A673 (cell line): Measurements from ENCODE around the gene CBLN1. TPM values are rescaled to one million over a fixed set of nuclear protein-coding genes. Genes with fewer than 3 reads are reported as not detected.

ENCODE experiments used
- BruUV-seq: library from RNA; stranded (reverse); fragments of 400-500 nt; replicated peaks from 2 replicates; lab custom pipeline; 2021; lab: Mats Ljungman, UMichigan
- CTCF ChIA-PET: fragments of 300-600 bp; sonication (Branson Sonifier 250); formaldehyde crosslinking; loops from one replicate; lab custom pipeline; 2022; ENCODE audit warnings: antibody characterized with exemption; lab: Charles Lee
- POLR2A ChIA-PET: fragments of 300-600 bp; sonication (Branson Sonifier 250); formaldehyde crosslinking; loops from one replicate; lab custom pipeline; 2022; ENCODE audit warnings: antibody characterized with exemption; ENCODE audit not compliant: low non-redundant PET; lab: Charles Lee
- DNase-seq: peaks from one replicate; pipeline ENCODE4 v3.0.0-alpha.2; 2015; ENCODE audit warnings: low spot score
- H3K27ac ChIP-seq: fragments of 200-600 bp; sonication (generic); 2 replicates; pipeline ENCODE4 v1.5.1; 2016; ENCODE audit warnings: mixed run types, low read depth, mild to moderate bottlenecking, mixed read lengths, antibody characterized with exemption, low read length; ENCODE audit not compliant: poor library complexity, severe bottlenecking
- H3K27me3 ChIP-seq: fragments of 200-600 bp; sonication (generic); replicated peaks from 2 replicates; pipeline ENCODE4 v1.6.1; 2017; ENCODE audit warnings: mixed run types, low read depth, mild to moderate bottlenecking, mixed read lengths, antibody characterized with exemption, low read length; ENCODE audit not compliant: insufficient read depth, poor library complexity
- H3K36me3 ChIP-seq: fragments of 200-600 bp; sonication (generic); 2 replicates; pipeline ENCODE4 v1.6.1; 2016; ENCODE audit warnings: mixed run types, mild to moderate bottlenecking, mixed read lengths, antibody characterized with exemption, low read length; ENCODE audit not compliant: insufficient read depth, poor library complexity, severe bottlenecking
- H3K4me1 ChIP-seq: fragments of 200-600 bp; sonication (generic); 2 replicates; pipeline ENCODE4 v1.6.1; 2017; ENCODE audit warnings: mixed run types, mild to moderate bottlenecking, mixed read lengths, antibody characterized with exemption, low read length; ENCODE audit not compliant: insufficient read depth, poor library complexity, severe bottlenecking
- H3K4me3 ChIP-seq: fragments of 200-600 bp; sonication (generic); 2 replicates; pipeline ENCODE4 v1.5.1; 2016; ENCODE audit warnings: low read depth, mixed run types, mild to moderate bottlenecking, mixed read lengths, low read length; ENCODE audit not compliant: poor library complexity, severe bottlenecking
- H3K9me3 ChIP-seq: fragments of 200-600 bp; sonication (generic); 2 replicates; pipeline ENCODE4 v1.6.1; 2016; ENCODE audit warnings: mixed run types, low read depth, mild to moderate bottlenecking, mixed read lengths, antibody characterized with exemption, low read length; ENCODE audit not compliant: poor library complexity, severe bottlenecking
- EZH2 ChIP-seq: fragments of 200-600 bp; sonication (generic); IDR thresholded peaks from 2 replicates; pipeline ENCODE4 v1.6.1; 2017; ENCODE audit warnings: borderline replicate concordance, low read depth, mild to moderate bottlenecking, mixed read lengths, antibody characterized with exemption, low read length; ENCODE audit not compliant: poor library complexity, severe bottlenecking
- intact Hi-C: fragments of 100-400 bp; cut with micrococcal nuclease; formaldehyde crosslinking; loops from one replicate; pipeline ENCODE4 v1.10.0; 2022; ENCODE audit not compliant: unreplicated experiment
- total RNA-seq: library from RNA; stranded (reverse); gene quantifications from 2 replicates; pipeline ENCODE4 v1.2.3, GENCODE V29; 2021
- TF ChIP-seq, protein P1 (sequence below): fragments of 300-800, 200-600 bp; sonication (generic); conservative IDR thresholded peaks from 2 replicates; pipeline ENCODE4 v1.5.1; 2017; ENCODE audit warnings: low read depth, mild to moderate bottlenecking, antibody characterized with exemption, low read length, moderate library complexity, mixed read lengths

The CBLN1 gene
- total RNA-seq, 1 experiment from 2014 or later: not detected

DNA sequence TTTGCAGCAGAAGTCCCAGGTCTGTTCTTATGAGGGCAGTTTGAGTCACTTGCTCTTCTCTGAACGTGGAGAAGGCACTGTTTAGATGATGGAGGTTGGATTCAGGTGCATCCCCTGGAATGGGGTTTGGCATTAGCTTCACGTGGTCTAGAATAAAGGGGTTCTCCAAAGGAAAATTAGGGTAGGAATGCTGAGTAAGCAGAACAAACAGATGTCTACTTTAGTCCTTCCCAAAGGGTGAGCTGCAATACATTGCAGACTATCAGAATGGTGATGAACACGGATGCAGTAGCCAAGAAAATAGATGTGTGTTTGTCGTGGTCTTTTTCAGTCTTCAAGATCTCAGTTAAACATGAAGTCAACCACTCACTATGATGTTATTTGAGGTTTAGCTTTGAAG is 3.3 kb upstream of the CBLN1 start:
- H3K27me3 ChIP-seq: peaks cover 87% of the 10 kb centered on the region
- intact Hi-C loops: no loop called here
- no peak overlapping the region for H3K27ac ChIP-seq
- no peak overlapping the region for H3K4me3 ChIP-seq
- BruUV-seq: no TSS peak
- ChIA-PET POLR2A (no interaction called here), CTCF (no interaction called here)
- DNase-seq: no peak
- no peaks in the 10 kb centered on the region for H3K36me3 ChIP-seq
- TF ChIP-seq EZH2: no peak
- TF ChIP-seq, protein P1, sequence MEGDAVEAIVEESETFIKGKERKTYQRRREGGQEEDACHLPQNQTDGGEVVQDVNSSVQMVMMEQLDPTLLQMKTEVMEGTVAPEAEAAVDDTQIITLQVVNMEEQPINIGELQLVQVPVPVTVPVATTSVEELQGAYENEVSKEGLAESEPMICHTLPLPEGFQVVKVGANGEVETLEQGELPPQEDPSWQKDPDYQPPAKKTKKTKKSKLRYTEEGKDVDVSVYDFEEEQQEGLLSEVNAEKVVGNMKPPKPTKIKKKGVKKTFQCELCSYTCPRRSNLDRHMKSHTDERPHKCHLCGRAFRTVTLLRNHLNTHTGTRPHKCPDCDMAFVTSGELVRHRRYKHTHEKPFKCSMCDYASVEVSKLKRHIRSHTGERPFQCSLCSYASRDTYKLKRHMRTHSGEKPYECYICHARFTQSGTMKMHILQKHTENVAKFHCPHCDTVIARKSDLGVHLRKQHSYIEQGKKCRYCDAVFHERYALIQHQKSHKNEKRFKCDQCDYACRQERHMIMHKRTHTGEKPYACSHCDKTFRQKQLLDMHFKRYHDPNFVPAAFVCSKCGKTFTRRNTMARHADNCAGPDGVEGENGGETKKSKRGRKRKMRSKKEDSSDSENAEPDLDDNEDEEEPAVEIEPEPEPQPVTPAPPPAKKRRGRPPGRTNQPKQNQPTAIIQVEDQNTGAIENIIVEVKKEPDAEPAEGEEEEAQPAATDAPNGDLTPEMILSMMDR: no peak
- H3K9me3 ChIP-seq: no peaks in the 10 kb centered on the region
- no peaks in the 10 kb centered on the region for H3K4me1 ChIP-seq

DNA sequence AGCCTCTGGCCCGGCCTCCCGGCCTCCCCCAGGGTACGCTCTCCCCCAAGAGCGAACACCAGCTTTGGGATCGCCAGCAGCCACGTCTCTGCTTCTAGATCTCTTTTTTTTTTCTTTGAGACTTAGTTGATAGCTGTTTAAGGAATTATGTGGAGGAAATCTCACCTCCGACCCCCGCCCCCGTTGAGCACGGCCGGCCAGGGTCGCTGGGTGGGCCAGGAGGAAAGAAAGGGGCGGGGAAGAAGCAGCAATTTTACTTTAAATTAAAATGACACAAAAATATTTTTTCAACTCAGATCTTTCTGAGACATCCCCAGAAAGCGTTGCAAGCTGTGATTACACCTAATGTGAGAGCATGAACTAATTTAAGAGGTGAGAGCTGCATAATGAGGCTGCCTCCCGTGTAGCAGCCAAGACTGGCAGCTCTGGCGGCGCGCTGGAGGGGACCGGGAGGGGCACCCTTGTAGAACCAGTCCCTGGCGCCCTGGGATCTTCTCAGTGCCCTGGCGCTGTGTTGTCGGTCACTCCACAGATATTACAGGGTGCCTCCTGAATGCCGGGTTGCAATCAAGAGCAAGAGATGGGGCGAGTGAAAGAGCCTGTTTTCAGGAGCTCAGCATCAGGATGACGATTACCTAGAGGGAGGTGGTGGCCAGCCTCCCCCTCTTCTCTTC is 1.9 kb upstream of the CBLN1 start:
- H3K4me3 ChIP-seq: no peak overlapping the region
- intact Hi-C loops: no loop called here
- no TSS peak for BruUV-seq
- H3K27ac ChIP-seq: no peak overlapping the region
- ChIA-PET POLR2A (no interaction called here), CTCF (no interaction called here)
- TF ChIP-seq, protein P1: no peak
- H3K9me3 ChIP-seq: no peaks in the 10 kb centered on the region
- H3K4me1 ChIP-seq: no peaks in the 10 kb centered on the region
- peaks cover 89% of the 10 kb centered on the region for H3K27me3 ChIP-seq
- DNase-seq: no peak
- H3K36me3 ChIP-seq: no peaks in the 10 kb centered on the region

DNA sequence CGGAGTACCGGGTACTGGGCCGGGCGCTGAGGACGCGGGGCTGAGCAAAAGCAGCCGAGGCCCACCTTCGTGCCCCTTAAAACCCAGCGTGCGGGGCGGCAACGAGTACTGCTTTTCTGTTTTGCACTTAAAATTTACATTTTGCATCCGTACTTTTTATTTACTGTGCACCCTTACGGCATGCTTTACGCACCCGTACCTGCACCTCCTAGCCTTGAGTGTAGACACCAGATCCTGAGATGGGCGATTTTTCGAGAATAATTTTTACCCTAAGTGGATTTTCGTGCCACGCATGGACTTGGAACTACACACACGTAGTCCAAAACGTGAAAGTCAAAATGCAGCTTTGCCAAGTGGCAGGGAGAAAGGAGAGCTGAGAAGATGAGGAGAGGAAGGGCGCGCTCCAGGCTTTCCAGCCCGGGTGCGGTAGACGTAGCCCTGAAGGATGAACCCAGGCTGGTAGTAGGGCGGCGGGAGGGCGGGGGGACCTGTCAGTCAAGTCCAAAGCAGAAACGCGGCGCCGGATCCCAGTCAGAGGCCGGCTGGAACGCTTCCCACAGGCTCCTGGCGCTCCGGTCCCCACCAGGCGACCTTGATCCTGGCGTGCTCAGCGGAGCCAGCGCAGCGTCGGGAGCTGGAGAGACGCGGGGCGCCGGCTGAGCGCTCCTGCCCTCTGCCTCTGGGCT is 1.2 kb upstream of the CBLN1 start:
- TF ChIP-seq EZH2: peak; percentile 68
- TF ChIP-seq, protein P1: no peak
- intact Hi-C loops: no loop called here
- DNase-seq: no peak
- H3K36me3 ChIP-seq: no peaks in the 10 kb centered on the region
- H3K9me3 ChIP-seq: no peaks in the 10 kb centered on the region
- no peak overlapping the region for H3K4me3 ChIP-seq
- no peaks in the 10 kb centered on the region for H3K4me1 ChIP-seq
- H3K27me3 ChIP-seq: peaks cover 89% of the 10 kb centered on the region
- no peak overlapping the region for H3K27ac ChIP-seq
- CTCF ChIA-PET: interaction anchor here (0.5 kb wide), 1 partner anchor 70 kb away, joined by 4 read pairs; no protein-coding TSS in a partner anchor
- POLR2A ChIA-PET: no interaction called here
- BruUV-seq: no TSS peak
